ENCODE data around the gene ABCB4.

DNA sequence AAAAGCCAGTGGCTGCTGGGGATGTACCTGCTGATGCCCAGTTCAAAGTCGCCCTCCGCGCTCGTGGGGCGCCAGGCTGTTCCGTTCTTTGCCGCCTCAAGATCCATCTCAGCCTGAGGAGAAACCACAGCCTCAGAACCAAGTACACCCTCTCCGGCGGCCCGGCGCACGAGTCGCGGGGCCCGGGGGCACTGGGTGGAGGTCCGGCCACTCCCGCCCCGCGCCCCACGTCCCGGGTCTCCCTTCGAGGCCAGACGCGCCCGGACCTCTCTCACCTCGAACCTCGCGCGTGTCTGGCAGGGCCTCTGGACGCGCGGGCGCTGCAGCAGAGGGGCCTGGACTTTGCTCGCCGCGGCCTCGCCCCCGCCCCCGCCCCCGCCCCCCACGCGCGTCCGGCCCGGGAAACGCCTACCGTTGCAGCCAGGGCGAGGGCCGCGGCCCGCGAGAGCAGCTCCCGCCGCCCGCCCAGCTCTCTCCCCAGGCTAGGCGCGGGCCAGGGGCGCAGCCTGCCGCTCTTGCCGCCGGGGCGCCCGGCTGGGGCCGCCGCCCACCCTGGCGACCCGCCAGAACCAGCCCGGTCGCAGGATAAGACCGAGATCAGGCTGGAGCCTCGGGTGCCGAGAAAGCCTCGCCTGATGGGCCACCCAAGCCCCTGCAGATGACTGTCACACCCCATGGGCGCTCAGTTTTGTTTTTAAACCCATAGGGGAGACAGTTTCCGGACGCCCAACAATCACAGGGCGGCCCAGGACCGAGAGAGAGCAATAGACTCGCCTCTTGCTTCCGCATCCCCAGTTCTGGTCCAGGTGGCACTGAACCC lies at the start of gene ABCB4:
- TF ChIP-seq, protein P1, sequence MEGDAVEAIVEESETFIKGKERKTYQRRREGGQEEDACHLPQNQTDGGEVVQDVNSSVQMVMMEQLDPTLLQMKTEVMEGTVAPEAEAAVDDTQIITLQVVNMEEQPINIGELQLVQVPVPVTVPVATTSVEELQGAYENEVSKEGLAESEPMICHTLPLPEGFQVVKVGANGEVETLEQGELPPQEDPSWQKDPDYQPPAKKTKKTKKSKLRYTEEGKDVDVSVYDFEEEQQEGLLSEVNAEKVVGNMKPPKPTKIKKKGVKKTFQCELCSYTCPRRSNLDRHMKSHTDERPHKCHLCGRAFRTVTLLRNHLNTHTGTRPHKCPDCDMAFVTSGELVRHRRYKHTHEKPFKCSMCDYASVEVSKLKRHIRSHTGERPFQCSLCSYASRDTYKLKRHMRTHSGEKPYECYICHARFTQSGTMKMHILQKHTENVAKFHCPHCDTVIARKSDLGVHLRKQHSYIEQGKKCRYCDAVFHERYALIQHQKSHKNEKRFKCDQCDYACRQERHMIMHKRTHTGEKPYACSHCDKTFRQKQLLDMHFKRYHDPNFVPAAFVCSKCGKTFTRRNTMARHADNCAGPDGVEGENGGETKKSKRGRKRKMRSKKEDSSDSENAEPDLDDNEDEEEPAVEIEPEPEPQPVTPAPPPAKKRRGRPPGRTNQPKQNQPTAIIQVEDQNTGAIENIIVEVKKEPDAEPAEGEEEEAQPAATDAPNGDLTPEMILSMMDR (IDR thresholded peaks at IDR 0.05; ENCODE audit: insufficient read depth, low read depth, low read length), result no peak
- no peak for TF ChIP-seq EZH2 (IDR thresholded peaks at IDR 0.05; ENCODE audit: insufficient read depth, low read length)
